Measurements from ENCODE around the gene TNPO2. TPM values are rescaled to one million over a fixed set of nuclear protein-coding genes. Genes with fewer than 3 reads are reported as not detected.
A peak's percentile ranks its signal among the peaks of the same experiment; 100 is the strongest.

The TNPO2 gene
- 25.6 TPM for polyA plus RNA-seq (2012; ENCODE audit: missing spikeins)

GRCh38 chr19:12723641-12724426 is at the start of gene TNPO2:
TNPO2 (minus strand) TSS chr19:12723932; CDS start chr19:12720977, 2,955 bp downstream.
- TF ChIP-seq POLR2A (IDR thresholded peaks at IDR 0.05; ENCODE audit: low read depth, low read length) (peak; percentile 80), TAF1 (IDR thresholded peaks at IDR 0.05; ENCODE audit: borderline replicate concordance, low read depth, low read length) (peak; percentile 71; the same call in 1 of the 2 replicates), POLR2AphosphoS5 (IDR thresholded peaks at IDR 0.05; ENCODE audit: low read depth, low read length) (peak; percentile 83)
- peak; percentile 90 for FAIRE-seq

GRCh38 chr19:12772323-12772722 is 48.6 kb upstream of the TNPO2 start:
- TF ChIP-seq POLR2A (IDR thresholded peaks at IDR 0.05; ENCODE audit: low read depth, low read length) (no peak), TAF1 (IDR thresholded peaks at IDR 0.05; ENCODE audit: borderline replicate concordance, low read depth, low read length) (no peak), POLR2AphosphoS5 (IDR thresholded peaks at IDR 0.05; ENCODE audit: low read depth, low read length) (no peak)
- DNase-seq (ENCODE audit: insufficient read length) (no peak), FAIRE-seq (no peak)

More at GRCh38 chr19:12723641-12724426, at the start of gene TNPO2:
- peak; percentile 77 for DNase-seq (ENCODE audit: insufficient read length)

GRCh38 chr19:12770922-12771321 is 47.2 kb upstream of the TNPO2 start:
- no peak for FAIRE-seq
- DNase-seq (ENCODE audit: insufficient read length): no peak
- TF ChIP-seq TAF1 (IDR thresholded peaks at IDR 0.05; ENCODE audit: borderline replicate concordance, low read depth, low read length): no peak
- TF ChIP-seq POLR2AphosphoS5 (IDR thresholded peaks at IDR 0.05; ENCODE audit: low read depth, low read length): no peak
- no peak for TF ChIP-seq POLR2A (IDR thresholded peaks at IDR 0.05; ENCODE audit: low read depth, low read length)

GRCh38 chr19:12769689-12770088 is 46.0 kb upstream of the TNPO2 start:
- DNase-seq (ENCODE audit: insufficient read length) (no peak), FAIRE-seq (no peak)
- TF ChIP-seq TAF1 (IDR thresholded peaks at IDR 0.05; ENCODE audit: borderline replicate concordance, low read depth, low read length) (no peak), POLR2AphosphoS5 (IDR thresholded peaks at IDR 0.05; ENCODE audit: low read depth, low read length) (no peak), POLR2A (IDR thresholded peaks at IDR 0.05; ENCODE audit: low read depth, low read length) (no peak)

GRCh38 chr19:12767666-12768065 is 43.9 kb upstream of the TNPO2 start:
- DNase-seq (ENCODE audit: insufficient read length) (no peak), FAIRE-seq (no peak)
- TF ChIP-seq POLR2A (IDR thresholded peaks at IDR 0.05; ENCODE audit: low read depth, low read length) (no peak), POLR2AphosphoS5 (IDR thresholded peaks at IDR 0.05; ENCODE audit: low read depth, low read length) (no peak), TAF1 (IDR thresholded peaks at IDR 0.05; ENCODE audit: borderline replicate concordance, low read depth, low read length) (no peak)

- no peak for TF ChIP-seq TAF1 (IDR thresholded peaks at IDR 0.05; ENCODE audit: borderline replicate concordance, low read depth, low read length)
- TF ChIP-seq POLR2AphosphoS5 (IDR thresholded peaks at IDR 0.05; ENCODE audit: low read depth, low read length): no peak
- no peak for TF ChIP-seq POLR2A (IDR thresholded peaks at IDR 0.05; ENCODE audit: low read depth, low read length)
- DNase-seq (ENCODE audit: insufficient read length): no peak
- no peak for FAIRE-seq
Observed at GRCh38 chr19:12767150-12767549, 43.4 kb upstream of the TNPO2 start.

- DNase-seq (ENCODE audit: insufficient read length) (peak; percentile 90), FAIRE-seq (peak; percentile 95)
- TF ChIP-seq POLR2AphosphoS5 (IDR thresholded peaks at IDR 0.05; ENCODE audit: low read depth, low read length) (no peak), POLR2A (IDR thresholded peaks at IDR 0.05; ENCODE audit: low read depth, low read length) (no peak), TAF1 (IDR thresholded peaks at IDR 0.05; ENCODE audit: borderline replicate concordance, low read depth, low read length) (no peak)
Observed at GRCh38 chr19:12766051-12766521, 42.4 kb upstream of the TNPO2 start.

- TF ChIP-seq POLR2AphosphoS5 (IDR thresholded peaks at IDR 0.05; ENCODE audit: low read depth, low read length) (no peak), TAF1 (IDR thresholded peaks at IDR 0.05; ENCODE audit: borderline replicate concordance, low read depth, low read length) (no peak), POLR2A (IDR thresholded peaks at IDR 0.05; ENCODE audit: low read depth, low read length) (no peak)
- DNase-seq (ENCODE audit: insufficient read length) (no peak), FAIRE-seq (no peak)
Observed at GRCh38 chr19:12764698-12765097, 41.0 kb upstream of the TNPO2 start.

- no peak for TF ChIP-seq POLR2AphosphoS5 (IDR thresholded peaks at IDR 0.05; ENCODE audit: low read depth, low read length)
- DNase-seq (ENCODE audit: insufficient read length): no peak
- no peak for FAIRE-seq
Observed at GRCh38 chr19:12763100-12763499, 39.4 kb upstream of the TNPO2 start.

GRCh38 chr19:12759686-12760085 is 36.0 kb upstream of the TNPO2 start:
- DNase-seq (ENCODE audit: insufficient read length) (no peak), FAIRE-seq (no peak)
- no peak for TF ChIP-seq TAF1 (IDR thresholded peaks at IDR 0.05; ENCODE audit: borderline replicate concordance, low read depth, low read length)
- TF ChIP-seq POLR2AphosphoS5 (IDR thresholded peaks at IDR 0.05; ENCODE audit: low read depth, low read length): no peak
- TF ChIP-seq POLR2A (IDR thresholded peaks at IDR 0.05; ENCODE audit: low read depth, low read length): no peak

GRCh38 chr19:12757544-12758274 is 34.0 kb upstream of the TNPO2 start:
- FAIRE-seq (peak; percentile 64), DNase-seq (ENCODE audit: insufficient read length) (peak; percentile 83)
- TF ChIP-seq POLR2AphosphoS5 (IDR thresholded peaks at IDR 0.05; ENCODE audit: low read depth, low read length) (no peak), POLR2A (IDR thresholded peaks at IDR 0.05; ENCODE audit: low read depth, low read length) (no peak), TAF1 (IDR thresholded peaks at IDR 0.05; ENCODE audit: borderline replicate concordance, low read depth, low read length) (no peak)

Data from GM12892 (cell line).